Activated naive CD4-positive, alpha-beta T cell treated with anti-CD3 and anti-CD28 coated beads, Interleukin-2, amount 10 ng/mL, durations not matched to agents 5 hours and 36 hours (primary cell): ENCODE data around the gene NSL1. TPM values are rescaled to one million over a fixed set of nuclear protein-coding genes. Genes with fewer than 3 reads are reported as not detected.

Source experiments
- total RNA-seq, 2 experiments: library from RNA; stranded (reverse); gene quantifications; one replicate each; pipeline ENCODE4 v1.2.3, GENCODE V29; 2021

NSL1 gene, protein sequence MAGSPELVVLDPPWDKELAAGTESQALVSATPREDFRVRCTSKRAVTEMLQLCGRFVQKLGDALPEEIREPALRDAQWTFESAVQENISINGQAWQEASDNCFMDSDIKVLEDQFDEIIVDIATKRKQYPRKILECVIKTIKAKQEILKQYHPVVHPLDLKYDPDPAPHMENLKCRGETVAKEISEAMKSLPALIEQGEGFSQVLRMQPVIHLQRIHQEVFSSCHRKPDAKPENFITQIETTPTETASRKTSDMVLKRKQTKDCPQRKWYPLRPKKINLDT
- 10 to 100 TPM; 30.6 to 31.3 TPM for total RNA-seq

DNA sequence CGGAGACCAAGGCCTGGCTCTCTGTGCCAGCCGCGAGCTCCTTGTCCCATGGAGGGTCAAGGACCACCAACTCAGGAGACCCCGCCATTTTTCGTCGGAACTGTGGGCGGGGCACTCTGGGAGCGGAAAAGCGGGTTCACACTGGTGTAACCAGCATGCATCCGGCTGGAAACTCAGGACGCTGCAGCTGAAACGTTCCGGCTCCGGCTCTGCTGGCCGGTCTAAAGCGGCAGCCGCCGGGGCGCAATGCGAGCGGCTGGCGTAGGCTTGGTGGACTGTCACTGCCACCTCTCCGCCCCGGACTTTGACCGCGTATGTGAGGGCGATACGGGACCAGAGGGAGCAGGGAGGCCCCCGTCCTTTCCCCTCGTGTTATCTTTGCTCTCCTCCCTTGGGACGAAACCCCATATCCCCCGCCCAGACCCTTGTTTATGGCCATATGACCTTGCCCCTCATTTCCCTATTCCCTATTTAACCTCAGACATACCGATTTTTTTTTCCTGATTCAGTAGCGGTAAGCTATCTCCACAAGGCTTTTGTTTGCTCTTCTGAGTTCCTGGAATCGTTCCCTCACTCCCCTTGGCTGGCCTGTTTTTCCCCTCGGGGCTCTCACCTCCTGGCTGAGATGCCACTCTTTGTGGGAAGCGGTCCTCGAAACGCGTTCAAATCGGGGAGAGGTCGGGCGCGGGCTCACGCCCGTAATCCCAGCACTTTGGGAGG is at the start of gene NSL1, which contains the start of gene TATDN3:
Gene NSL1 (minus strand): TSS at position 102 of the 720 bp plus-strand sequence. CDS start 14 bp downstream, at position 88.
Gene TATDN3 (plus strand): TSS at position 219 of the 720 bp plus-strand sequence. CDS start 28 bp downstream, at position 247.

DNA sequence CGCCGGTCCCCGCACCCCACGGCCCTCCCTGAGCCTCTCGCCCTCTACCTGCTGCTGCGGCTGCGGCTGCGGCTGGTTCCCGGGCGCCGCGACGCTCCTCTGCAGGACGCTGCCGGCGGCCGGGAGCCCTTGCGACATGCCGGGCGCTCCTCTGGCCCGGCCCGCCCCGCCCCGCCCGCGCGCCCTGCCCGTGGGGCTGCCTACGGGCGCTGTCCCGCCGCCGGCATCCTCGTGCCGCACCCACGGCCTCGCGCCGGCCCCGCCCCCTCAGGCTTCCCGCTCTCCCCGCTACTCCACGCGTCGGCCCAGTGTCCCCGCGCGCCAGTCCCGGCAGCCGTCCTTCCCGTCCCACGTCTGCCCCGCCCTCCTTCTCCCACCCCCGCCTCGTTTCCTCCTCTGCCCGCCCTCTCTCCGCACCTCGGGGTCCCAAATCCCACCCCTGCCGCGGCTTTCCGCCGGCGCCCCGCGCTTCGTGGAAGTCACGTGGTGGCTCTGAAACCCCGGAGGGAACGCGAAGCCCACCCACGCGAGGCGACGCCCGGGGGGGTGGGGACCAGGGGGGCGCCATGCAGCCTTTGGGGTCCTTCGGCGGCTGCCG is 91.9 kb downstream of the NSL1 start, which contains the start of gene BATF3:
Gene BATF3 (minus strand): TSS at position 216 of the 598 bp plus-strand sequence. CDS start 78 bp downstream, at position 138.

Other genes with a start within 250 kb of the NSL1 start
- gene ATF3, start 183.0 kb downstream of the NSL1 start, total RNA-seq: 10 to 100 TPM; 10.6 to 11.1 TPM
- 1 to 10 TPM; 3.7 to 6.6 TPM for gene BATF3, start 91.9 kb downstream of the NSL1 start, total RNA-seq
- 10 to 100 TPM; 12.5 to 14.2 TPM for gene TATDN3, start 117 bp upstream of the NSL1 start, total RNA-seq
- gene SPATA45, start 55.9 kb upstream of the NSL1 start, total RNA-seq: not detected
- 10 to 100 TPM; 10.9 to 13.0 TPM for gene FLVCR1, start 66.5 kb upstream of the NSL1 start, total RNA-seq
- gene VASH2, start 158.8 kb upstream of the NSL1 start, total RNA-seq: under 1 TPM; 0.15 to 0.24 TPM
- gene ANGEL2, start 224.1 kb upstream of the NSL1 start, total RNA-seq: 10 to 100 TPM; 44.2 to 45.2 TPM